ENCODE measurements around the gene BRD1. TPM values are rescaled to one million over a fixed set of nuclear protein-coding genes. Genes with fewer than 3 reads are reported as not detected.

Gene BRD1
- total RNA-seq, 4 donors from 2014 or later, result 69.3 to 116 (median 81.1) TPM

GRCh38 chr22:49724030-49724892 lies 103.4 kb downstream of the BRD1 start:
- DNase-seq (ENCODE audit: low spot score in 2 of 2), result no peak
- Histone ChIP-seq H3K4me3 (peak overlapping the region; percentile 38), H3K9me3 (no peaks in the 10 kb centered on the region), H3K4me1 (peaks cover 3% of the 10 kb centered on the region), H3K27me3 (peaks cover 65% of the 10 kb centered on the region), H3K36me3 (no peaks in the 10 kb centered on the region), H3K27ac (no peak overlapping the region)
- WGBS, result 45% methylated on average over 38 of the region's 54 CpGs
- TF ChIP-seq CTCF (IDR thresholded peaks at IDR 0.05), result no peak
- TF ChIP-seq POLR2A (IDR thresholded peaks at IDR 0.05), result no peak
- TF ChIP-seq POLR2AphosphoS5 (IDR thresholded peaks at IDR 0.05), result no peak
- no peak for TF ChIP-seq EP300 (IDR thresholded peaks at IDR 0.05)

- Histone ChIP-seq H3K4me1 (peaks cover 3% of the 10 kb centered on the region), H3K4me3 (no peak overlapping the region), H3K27me3 (peaks cover 62% of the 10 kb centered on the region), H3K9me3 (no peaks in the 10 kb centered on the region), H3K36me3 (no peaks in the 10 kb centered on the region), H3K27ac (no peak overlapping the region)
- no peak for TF ChIP-seq CTCF (IDR thresholded peaks at IDR 0.05)
- no peak for TF ChIP-seq EP300 (IDR thresholded peaks at IDR 0.05)
- no peak for TF ChIP-seq POLR2AphosphoS5 (IDR thresholded peaks at IDR 0.05)
- TF ChIP-seq POLR2A (IDR thresholded peaks at IDR 0.05), result no peak
- 84% methylated on average over 9 of the region's 14 CpGs for WGBS
- DNase-seq (ENCODE audit: low spot score in 2 of 2), result no peak
Measured at GRCh38 chr22:49723478-49724029, 104.1 kb downstream of the BRD1 start.

Other genes starting within 250 kb of the BRD1 start
- 10 to 100 TPM; 11.9 to 19.4 (median 18.2) TPM for gene ZBED4, start 26.0 kb upstream of the BRD1 start, total RNA-seq
- gene ALG12, start 90.6 kb upstream of the BRD1 start, total RNA-seq, result 10 to 100 TPM; 13.2 to 23.8 (median 16.8) TPM
- 10 to 100 TPM in 3 of 4 donors, 1 to 10 TPM in 1; 9.3 to 29.4 (median 21.5) TPM for gene CRELD2, start 90.8 kb upstream of the BRD1 start, total RNA-seq
- gene PIM3, start 132.9 kb upstream of the BRD1 start, total RNA-seq, result 100 to 1,000 TPM; 103 to 202 (median 143) TPM
- not detected for gene IL17REL, start 184.9 kb upstream of the BRD1 start, total RNA-seq
- gene TTLL8, start 230.4 kb upstream of the BRD1 start, total RNA-seq, result not detected

Measured in suprapubic skin (tissue), 4 donors.